ENCODE results near the gene PCDH15.

PCDH15 gene

DNA sequence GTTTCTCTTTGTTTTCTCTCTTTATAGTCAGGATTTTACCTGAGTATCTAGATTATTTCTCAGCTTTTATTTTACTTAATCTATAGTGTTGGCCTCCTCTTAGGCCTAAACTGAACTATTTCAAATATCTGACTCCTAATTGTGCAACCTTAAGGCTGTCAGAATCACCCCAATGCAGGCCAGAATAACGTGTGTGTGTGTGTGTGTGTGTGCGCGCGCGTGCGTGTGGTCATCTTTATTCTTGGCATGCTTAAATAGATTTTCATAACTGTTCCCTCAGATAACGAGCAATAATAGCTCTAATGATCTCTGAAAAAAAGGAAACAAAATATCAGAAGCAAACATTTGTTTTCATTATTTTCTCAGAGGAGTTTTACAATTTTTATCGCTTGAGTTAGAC, 92.4 kb downstream of the PCDH15 start:
- in situ Hi-C loops (cut with MboI; ENCODE audit: low sequenced_read_pairs): no loop called here

DNA sequence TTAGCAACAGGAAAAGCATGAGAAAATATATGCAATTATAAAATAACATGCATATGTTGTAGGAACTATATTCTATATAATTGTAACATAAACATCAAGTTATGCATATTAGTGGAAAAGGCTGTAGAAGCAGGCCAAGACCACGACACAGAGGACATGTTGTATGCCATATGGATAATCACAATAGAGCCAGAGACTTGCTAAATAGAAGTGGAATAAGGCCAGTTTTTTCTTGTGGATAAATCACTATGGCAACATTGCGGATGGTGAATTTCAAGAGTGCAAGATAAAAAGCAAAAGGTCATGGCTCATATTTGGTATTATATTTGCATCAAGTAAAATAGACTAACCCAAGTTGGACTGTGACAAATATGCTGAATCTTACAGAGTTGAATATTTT, 93.0 kb downstream of the PCDH15 start:
- in situ Hi-C loops (cut with MboI; ENCODE audit: low sequenced_read_pairs): no loop called here

DNA sequence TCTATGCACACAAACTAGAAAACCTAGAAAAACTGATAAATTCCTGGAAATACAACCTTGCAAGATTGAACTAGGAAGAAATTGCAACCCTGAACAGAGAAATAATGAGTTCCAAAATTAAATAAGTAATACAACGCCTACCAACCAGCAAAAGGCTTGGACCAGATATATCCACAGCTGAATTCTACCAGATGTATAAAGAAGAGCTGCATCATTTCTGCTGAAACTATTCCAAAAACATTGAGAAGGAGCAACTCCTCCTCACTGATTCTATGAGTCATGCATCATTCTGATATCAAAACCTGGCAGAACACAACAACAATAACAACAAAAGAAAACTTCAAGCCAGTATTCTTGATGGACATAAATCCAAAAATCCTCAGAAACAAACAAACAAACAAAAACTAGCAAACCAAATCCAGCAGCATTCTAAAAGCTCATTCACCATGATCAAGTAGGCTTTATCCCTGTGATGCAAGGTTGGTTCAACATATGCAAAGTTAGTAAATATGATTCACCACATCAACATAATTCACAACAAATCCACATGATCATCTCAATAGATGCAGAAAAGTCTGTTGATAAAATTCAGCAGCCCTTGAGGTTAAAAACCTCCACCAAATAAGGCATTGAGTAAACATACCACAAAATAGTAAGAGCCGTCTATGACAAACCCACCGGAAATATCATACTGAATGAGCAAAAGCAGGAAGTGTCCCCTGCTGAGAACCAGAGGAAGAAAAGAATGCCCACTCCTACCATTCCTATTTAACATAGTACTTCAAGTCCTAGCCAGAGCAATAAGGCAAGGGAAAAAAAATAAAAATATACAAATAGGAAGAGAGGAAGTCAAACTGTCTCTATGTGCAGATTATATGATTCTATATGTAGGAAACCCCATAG, 98.2 kb downstream of the PCDH15 start:
- in situ Hi-C loops (cut with MboI; ENCODE audit: low sequenced_read_pairs): no loop called here

DNA sequence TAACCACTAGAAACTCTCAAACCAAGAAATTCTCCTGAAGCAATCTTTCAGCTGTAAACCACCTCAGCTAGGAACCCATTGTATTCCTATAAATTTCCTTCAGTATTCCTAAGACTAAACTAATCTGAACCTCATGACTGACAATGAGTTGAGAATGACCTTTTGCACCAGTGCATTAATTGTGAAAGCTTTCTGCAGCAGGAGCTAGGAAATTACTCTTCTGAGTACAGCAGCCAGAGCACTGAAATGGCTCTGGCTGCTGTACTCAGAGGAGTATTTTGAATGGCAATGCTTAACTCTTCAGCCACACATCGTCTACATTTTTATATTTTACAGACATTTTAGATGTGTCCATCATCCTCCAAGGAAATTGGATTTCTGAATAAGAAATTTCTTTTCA, 109.7 kb downstream of the PCDH15 start:
- in situ Hi-C loops (cut with MboI; ENCODE audit: low sequenced_read_pairs): no loop called here

DNA sequence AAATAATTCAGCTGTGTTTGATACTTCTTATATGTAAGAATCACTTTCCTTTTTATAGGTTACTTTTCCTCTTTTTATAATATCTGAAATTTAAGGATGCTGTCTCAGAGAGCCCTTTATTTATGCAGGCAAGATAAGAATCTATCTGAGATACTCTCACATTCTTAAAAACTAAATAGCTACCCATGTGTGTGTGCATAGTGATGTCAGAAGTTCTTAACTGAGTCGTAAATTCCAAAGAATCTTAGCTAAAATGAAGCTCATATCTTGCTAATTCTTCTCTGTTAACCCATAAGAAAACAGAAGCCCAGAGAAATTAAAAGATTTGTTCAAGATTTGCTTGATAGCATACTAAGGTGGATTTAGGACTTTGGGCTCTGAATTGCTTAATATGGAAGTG, 118.5 kb downstream of the PCDH15 start:
- in situ Hi-C loops (cut with MboI; ENCODE audit: low sequenced_read_pairs): no loop called here

DNA sequence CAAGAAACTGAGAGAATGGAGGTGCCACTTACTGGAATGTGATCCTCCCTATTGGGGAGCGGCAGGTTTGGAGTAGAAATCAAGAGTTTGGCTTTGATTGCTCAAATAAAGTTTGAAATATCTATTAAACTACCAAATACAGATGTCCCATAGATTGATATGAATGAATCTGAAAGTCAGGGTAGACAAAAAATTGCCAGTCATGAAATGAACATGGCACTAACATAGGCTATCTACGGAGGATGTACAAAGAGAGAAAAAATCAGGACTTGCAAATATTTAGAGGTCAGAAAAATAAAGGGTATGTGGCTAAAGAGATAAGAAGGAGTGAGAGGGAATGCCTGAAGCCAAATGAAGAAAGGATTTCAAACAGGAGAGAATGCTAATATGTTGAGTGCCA, 119.9 kb downstream of the PCDH15 start:
- in situ Hi-C loops (cut with MboI; ENCODE audit: low sequenced_read_pairs): no loop called here

DNA sequence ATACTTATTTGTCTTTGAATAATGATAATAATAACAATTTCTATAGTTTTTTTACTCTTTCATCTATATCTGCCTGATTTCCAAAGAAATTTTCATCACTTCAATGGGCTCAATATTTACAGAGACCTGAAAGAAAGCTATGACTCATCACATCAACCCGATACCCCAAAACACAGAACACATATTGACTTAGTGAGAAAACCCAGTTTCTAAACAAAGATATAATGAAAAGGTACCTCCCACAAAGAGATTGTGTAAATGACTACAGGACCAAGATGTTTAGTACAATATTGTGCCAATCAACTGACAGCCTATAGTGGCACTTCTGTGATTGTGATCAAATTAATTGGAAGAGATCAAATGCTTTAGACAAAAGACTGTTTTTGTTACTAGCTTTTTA, 133.9 kb downstream of the PCDH15 start:
- in situ Hi-C loops (cut with MboI; ENCODE audit: low sequenced_read_pairs): no loop called here

DNA sequence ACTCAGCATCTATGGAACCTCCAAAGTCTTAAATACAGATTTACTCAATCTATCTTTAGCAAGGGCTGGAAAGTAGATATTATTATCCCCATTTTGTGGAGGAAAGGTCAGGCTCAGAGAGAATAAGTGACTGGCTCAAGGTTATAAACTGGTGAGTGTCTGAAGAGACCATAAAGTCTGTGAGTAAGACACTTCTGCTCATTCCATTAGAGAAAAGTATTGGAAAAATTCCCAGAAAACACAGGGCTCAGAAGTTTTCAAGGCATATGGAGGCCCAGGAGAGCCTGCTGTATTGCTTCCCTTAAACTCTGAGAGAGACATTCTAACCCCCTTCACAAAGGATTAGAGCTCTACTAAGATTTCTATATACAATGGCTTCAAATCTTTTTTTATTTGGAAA, 134.8 kb downstream of the PCDH15 start:
- in situ Hi-C loops (cut with MboI; ENCODE audit: low sequenced_read_pairs): no loop called here

DNA sequence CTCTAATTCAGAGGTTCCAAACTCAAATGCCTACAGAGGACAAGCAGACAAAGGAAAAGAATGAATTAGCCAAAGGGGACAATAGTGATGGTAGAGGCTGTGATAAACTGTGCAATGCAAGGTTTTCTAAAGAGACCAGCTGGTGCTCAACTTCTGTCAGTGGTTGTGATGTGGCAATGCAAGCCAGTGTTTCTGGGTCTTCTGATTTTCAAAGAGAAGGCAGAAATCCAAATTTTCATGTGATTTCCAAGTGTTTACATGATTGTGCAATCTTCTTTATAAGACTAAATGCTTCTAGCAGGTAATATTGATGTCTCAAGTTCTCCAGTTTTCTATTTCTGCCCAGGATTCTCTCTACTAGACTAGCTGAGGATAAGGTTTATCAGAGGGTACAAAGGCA, 135.9 kb downstream of the PCDH15 start:
- in situ Hi-C loops (cut with MboI; ENCODE audit: low sequenced_read_pairs): no loop called here

DNA sequence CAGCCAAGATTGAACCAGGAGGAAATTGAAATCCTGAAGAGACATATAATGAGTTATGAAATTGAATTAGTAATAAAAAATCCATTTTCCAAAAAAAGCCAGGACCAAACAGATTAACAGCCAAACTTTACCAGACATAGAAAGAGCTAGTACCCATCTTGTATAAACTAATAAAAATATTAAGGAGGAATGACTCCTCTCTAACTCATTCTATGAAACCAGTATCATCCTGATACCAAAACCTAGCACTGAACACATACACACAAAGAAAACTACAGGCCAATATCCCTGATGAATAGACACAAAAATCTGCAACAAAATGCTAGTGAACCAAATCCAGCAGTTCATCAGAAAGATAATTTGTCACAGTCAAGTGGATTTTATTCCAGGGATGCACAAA, 140.6 kb downstream of the PCDH15 start:
- in situ Hi-C loops (cut with MboI; ENCODE audit: low sequenced_read_pairs): no loop called here

DNA sequence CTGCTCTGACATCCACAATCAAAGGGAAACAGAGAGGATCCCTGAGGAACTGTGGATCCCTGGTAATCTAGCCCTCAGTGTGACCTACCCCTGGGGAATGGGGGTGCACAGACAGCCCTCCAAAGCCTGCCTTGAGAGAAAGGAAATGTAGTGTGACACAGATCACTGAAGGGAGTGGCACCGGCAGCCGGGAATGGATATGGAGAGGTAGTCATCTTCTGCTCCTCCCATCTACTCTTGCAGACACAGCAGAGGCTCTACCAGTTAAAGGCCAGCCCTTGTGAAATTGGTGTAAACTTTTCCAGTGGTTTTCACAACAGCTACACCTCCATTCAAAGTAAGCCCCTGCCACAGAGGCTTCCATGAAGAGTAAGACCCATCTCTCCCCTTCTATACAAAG, 144.4 kb downstream of the PCDH15 start:
- in situ Hi-C loops (cut with MboI; ENCODE audit: low sequenced_read_pairs): no loop called here

DNA sequence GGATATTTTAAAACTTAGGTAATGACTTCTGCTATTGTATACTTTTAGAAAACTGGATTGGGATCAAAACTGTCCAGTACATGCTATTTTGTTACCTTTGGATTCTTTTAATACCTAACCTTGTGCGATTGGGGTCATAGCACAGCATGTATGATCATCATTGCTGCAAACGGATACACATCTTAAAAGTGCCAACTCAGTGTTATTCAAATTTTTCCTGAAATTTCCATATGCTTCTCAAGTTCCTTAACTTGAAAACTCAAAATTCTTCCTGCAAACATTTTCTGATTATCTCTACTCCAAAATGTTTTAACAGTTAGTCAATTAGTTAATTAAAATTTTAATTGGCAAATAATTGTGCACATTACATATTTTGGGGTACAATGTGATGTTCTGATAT, 147.5 kb downstream of the PCDH15 start:
- in situ Hi-C loops (cut with MboI; ENCODE audit: low sequenced_read_pairs): no loop called here

DNA sequence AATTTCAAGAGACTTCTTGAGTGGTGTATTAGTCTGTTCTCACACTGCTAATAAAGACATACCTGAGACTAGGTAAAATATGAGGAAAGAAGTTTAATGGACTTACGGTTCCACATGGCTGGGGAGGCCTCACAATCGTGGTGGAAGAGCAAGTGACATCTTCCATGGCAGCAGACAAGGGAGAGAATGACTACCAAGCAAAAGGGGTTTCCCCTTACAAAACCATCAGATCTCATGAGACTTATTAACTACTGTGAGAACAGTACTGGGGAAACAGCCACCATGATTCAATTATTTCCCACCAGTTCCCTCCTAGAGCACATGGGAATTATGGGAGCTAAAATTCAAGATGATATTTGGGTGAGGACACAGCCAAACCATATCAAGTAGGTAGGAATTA, 150.5 kb downstream of the PCDH15 start:
- in situ Hi-C loops (cut with MboI; ENCODE audit: low sequenced_read_pairs): no loop called here

DNA sequence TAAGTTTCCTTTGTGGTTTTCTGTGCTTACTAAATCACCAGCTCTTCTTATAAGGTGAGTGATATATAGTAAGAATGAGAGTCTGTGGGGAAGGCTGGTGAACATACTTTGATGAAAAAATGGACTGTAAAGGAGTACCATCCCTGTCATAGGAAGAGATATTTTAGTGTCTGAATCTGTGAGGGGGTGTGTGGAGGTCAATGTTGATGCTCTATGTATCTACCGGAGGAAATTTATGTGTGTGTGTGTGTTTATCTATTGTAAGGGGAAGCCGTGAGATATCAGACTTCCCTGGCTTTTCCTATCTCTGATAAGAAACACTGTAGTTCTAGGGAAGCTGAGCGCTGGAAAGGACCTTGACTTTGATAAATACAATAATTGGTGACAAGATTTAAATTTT, 179.0 kb downstream of the PCDH15 start:
- in situ Hi-C loops (cut with MboI; ENCODE audit: low sequenced_read_pairs): no loop called here

DNA sequence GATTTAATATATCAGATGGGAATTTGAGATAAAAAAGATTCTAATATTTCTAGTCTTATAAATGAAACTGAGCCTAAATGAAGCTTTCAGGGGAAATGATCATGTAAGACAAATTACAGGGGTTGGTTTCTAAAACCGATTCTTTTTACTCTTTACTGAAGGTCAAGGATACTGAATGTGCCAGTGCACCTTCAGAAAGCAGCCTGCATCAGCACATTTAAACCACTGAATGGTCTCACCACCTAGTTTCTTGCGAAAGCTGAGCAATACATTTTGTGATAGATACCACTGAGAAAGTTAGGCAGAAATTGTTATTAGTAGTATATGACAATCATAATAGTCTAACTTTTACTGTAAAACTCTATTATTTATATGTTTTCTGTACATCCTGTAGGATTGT, 180.7 kb downstream of the PCDH15 start:
- in situ Hi-C loops (cut with MboI; ENCODE audit: low sequenced_read_pairs): no loop called here

DNA sequence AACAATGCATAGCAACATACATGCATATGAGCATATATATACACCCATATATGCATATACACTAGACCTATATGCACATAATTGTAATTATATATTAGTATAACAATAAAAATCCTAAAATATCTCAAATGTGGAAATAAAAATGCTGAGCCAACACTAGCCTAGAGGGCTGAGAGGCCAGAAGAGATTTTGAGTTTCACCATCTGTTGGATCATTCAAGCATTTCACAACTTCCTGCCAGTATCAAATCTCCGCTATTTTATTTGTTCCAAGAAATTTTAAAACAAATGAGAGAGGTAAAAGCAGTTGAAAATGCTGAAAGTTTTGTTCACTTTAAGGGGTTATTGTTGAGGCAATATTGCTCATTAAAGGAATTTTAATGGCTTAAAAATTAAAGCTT, 187.0 kb downstream of the PCDH15 start:
- in situ Hi-C loops (cut with MboI; ENCODE audit: low sequenced_read_pairs): no loop called here

DNA sequence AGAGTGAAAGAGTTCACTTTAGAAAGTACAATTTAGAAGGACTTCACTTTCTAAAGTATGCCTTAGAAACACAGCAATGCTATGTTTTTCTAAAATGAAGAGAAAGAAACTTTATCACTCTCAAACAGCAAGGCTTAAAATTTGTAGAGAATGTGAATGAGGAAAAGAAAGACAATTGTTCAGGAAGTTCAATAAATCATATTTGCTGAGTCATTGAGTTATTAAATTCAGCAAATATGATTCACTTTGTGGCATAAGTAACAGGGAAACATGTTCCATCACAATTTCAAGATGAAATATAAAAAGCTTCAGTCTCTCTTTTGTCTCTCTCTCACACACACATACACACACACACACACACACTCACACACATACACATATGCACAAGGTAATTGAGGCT, 187.9 kb downstream of the PCDH15 start:
- in situ Hi-C loops (cut with MboI; ENCODE audit: low sequenced_read_pairs): no loop called here

DNA sequence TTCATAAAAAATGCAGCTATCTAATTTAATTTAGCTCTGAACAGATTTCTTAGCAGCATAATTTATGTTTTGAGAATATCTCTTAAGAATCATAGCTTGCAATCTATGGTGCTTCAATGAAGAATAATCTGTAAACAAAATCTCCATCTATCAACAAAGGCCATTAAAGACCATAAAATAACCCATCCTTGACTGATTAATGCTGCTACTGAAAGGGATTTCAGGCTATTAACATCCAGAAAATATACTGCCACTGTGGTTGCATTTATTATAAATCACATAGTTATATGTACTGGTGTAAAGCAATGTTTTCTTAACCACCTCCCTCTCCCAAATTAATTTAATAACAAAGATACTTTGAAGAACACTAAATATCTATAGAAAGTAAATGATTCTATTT, 191.6 kb downstream of the PCDH15 start:
- in situ Hi-C loops (cut with MboI; ENCODE audit: low sequenced_read_pairs): no loop called here

DNA sequence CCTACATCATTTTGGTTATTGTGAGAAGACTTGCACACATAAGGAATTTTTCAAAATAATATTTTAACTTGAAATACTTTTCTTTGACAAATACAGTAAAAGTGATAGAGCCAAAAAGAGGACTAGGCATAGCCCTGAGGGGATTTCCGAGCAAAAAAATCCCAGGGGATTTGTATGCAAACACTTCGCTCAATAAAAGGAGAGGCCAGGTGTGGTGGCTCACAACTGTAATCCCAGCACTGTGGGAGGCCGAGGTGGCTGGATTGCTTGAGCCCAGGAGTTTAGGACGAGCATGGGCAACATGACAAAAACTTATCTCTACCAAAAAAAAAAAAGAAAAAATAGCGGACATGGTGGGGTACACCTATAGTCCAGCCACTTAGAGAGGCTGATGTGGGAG, 193.0 kb downstream of the PCDH15 start:
- in situ Hi-C loops (cut with MboI; ENCODE audit: low sequenced_read_pairs): no loop called here

DNA sequence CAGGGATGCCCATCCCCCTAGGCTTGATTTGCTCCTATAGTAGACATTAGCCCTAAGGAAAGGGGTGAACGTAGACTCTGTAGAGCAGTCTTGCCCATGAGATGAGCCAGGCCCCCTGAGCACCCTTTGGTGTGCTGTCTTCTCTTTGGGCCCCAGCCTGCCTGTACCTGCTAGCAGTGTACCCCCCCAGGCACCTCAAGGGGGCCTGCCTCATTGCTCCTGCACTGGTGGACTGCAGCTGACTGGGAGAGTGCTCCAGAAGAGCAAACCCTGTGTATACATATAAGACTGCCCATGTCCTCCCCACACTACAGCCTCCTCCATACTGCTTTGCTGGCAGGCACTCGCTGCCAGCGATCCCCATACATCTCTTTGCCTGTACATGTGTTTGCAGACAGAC, 206.7 kb downstream of the PCDH15 start:
- in situ Hi-C loops (cut with MboI; ENCODE audit: low sequenced_read_pairs): no loop called here

DNA sequence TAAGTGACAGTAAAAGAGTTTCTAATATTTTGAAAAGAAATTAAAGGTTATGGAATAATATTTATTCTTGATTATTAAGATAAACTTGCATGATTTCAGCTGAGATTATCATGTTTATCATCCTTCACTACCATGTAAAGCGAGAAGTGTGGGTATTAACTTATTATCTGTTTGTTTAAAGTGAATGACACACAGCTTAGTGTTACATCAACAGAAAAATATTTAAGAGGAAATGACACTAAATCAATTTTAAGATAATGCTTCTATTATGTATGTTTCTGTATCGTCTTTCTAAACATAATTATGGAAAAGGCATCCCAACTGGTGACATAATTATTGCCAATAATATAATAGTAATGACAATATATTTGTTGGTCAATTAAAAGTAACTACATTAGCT, 213.1 kb downstream of the PCDH15 start:
- in situ Hi-C loops (cut with MboI; ENCODE audit: low sequenced_read_pairs): no loop called here

DNA sequence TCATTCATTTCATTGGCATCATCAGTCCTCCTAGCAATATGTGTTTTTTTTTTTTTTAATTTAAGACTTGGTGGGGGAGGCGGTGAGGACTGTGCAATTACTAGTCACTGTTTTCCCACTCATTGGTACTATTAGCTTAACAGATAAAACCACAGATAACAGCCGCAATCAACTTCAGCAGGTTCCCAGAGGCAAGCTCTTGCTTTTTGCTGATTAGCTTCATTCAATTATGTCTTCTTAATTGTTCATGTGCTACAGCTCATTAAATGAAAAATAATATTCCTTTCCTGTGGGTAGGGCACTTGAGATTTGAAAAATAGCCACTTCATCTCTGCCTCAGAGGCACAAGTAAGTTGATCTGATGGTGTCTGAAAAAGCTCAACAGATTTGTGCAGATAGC, 215.5 kb downstream of the PCDH15 start:
- in situ Hi-C loops (cut with MboI; ENCODE audit: low sequenced_read_pairs): no loop called here

DNA sequence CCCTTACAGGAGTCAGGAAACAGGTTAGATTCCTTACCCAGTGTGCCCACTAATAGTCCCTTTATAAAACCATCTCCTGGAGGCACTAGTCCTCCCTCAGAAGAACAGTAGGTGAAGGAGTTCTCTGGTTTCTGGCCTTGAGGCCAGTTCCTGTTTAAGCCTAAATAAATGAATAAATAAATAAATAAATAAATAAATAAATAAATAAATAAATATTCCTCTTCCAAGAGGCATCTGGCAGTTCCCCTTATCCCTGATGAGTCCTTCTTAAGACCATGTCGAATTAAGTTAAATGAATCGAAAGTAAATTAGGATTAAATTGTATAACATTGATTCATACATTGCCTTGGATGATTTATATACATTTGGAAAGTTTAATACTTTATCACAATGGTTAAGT, 223.3 kb downstream of the PCDH15 start:
- in situ Hi-C loops (cut with MboI; ENCODE audit: low sequenced_read_pairs): no loop called here

Data from HL-60/S4 treated with retinoic acid at 250 ng/mL for 4 days and 3 days (cell line).